ENCODE measurements around the gene DCLK1.

The DCLK1 gene

DNA sequence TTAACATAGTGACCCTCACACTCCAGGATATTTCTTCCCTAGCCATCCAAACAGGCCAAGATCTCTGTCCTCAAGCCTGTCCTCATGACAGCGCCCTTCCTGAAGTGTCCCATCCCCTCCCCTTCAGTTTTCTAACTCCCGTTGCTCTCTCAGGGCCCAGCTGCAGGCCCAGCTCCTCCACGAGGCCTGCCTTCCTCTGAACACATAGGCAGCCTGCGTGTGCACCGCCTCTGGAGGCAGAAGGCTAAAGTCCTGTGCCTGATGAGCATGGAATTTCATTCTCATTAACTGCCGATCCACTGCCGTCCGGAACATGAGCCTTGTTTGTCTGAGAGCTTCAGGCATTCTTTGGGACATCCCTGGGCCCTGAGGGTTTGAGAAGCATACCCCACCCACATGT lies 306.4 kb downstream of the DCLK1 start:
- no peak for DNase-seq (ENCODE audit: low spot score)

DNA sequence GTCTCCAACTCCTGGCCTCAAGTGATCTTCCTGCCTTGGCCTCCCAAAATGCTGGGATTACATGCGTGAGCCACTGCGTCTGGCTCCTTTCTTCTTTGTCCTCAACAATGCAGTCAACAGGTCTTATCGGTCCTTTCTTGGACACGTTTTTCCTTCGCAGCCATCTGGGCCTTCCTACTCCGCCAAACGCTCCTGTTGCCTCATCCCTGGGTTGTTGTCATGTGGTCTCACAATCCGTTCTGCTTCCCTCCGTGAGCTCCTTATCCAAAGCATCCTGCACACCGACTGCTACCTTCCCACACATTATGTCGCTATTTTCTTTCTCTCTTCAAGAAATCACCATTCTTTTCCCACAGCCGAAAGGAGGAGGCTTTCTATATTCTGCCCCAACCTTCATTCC lies 306.8 kb downstream of the DCLK1 start:
- DNase-seq (ENCODE audit: low spot score) = no peak

DNA sequence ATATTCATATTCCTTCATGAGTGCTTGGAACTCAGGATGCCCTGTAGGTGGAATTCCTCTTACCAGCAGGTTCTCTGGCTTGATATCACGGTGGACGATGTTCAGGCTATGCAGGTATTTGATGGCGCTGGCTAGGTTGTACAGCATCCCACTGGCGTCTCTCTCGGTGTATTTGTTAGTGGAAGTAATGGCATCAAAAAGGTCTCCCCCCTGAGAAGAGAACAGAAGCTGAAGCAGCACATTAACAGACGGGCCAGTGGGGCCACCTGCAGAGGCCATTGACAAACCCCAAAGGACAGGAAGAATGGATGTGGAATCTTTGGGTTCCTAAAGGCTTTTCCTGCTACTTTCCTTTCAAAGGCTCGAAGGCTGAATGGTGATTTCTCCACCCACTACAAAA lies 308.5 kb downstream of the DCLK1 start:
- no peak for DNase-seq (ENCODE audit: low spot score)

GRCh38 chr13:35818633-35819067 lies 312.5 kb downstream of the DCLK1 start:
- DNase-seq (ENCODE audit: low spot score) = peak; percentile 32

GRCh38 chr13:35817642-35818607 lies 313.3 kb downstream of the DCLK1 start:
- no peak for DNase-seq (ENCODE audit: low spot score)

- DNase-seq (ENCODE audit: low spot score) = no peak
These were observed 316.6 kb downstream of the DCLK1 start for GRCh38 chr13:35814605-35815011.

DNA sequence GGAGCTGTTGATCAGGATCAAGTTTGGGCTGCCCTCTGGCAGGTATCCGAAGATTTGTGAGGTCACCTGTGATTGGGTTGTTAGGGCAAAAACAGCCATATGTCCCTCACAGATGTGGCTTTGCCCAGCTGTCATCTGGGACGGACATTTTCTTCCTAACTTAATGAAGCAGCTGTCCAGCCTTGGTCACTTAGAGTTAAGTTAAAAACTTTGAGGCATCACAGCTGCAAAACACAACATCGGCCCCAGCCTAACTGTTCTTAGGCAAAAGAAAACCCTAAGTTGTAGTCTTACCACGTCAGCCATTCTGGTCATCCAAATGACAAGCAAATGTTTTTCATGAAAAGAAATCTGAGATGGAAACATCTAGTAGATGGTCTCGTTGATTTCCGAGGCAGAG lies 318.4 kb downstream of the DCLK1 start:
- DNase-seq (ENCODE audit: low spot score) = no peak

DNA sequence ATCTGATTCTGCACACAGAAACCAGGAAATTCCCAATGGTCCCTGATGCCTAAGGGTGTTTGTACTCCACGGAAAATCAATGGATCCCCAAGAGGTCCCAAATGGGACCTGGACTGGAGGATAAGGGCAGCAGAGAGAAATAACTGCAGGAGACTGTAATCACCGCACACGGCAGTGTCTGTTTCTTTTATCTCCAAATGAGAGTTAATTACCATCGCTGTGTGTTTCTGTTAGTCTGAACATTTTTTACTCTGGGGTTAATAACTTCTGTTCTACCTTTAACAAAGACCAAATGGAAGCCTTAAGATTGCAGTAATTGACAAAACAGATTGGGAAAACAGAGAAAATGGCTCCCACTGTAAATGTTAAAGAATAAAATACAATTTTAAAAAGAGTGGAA lies 320.9 kb downstream of the DCLK1 start:
- no peak for DNase-seq (ENCODE audit: low spot score)

DNA sequence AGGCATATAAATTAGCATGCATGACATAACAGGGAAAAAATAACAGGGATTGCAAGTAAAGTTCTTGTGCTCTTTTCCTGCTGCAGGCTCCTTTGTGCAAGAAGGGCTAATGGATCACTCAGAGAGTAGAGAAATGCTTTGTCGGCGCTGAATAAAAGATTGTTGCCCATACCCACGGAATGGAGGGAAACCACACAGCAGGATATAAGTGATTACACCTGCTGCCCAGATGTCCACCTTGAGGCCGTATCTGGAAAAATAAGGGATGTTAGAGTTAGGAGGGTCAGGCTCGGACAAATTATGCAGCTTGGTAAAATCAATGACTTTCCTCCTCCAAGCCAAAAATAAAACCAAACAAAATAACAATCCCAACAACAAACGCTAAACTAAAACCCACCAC lies 322.3 kb downstream of the DCLK1 start:
- no peak for DNase-seq (ENCODE audit: low spot score)

DNA sequence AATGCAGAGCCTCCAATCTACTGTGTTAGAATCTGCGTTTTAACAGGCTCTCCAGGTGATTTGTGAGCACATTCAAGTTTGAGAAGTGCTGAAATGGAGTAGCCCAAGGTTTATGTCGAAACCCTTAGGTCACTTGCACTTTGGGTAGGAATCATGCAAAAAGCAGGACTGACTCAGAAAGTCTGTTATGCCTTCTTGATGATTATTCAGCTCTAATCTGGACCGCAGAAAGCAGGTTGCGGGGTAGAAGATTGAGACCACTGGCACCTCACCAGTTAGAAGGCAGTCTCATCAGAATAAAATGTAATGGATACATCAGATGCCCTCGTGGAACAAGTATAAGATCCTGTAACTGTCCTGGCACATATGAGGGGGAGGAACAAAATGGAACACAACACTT lies 326.3 kb downstream of the DCLK1 start:
- no peak for DNase-seq (ENCODE audit: low spot score)

- no peak for DNase-seq (ENCODE audit: low spot score)
These were observed 333.2 kb downstream of the DCLK1 start for GRCh38 chr13:35797991-35798390.

- DNase-seq (ENCODE audit: low spot score) = no peak
These were observed 333.9 kb downstream of the DCLK1 start for GRCh38 chr13:35797244-35797643.

GRCh38 chr13:35796623-35797022 lies 334.6 kb downstream of the DCLK1 start:
- no peak for DNase-seq (ENCODE audit: low spot score)

GRCh38 chr13:35794734-35795389 lies 336.3 kb downstream of the DCLK1 start:
- DNase-seq (ENCODE audit: low spot score) = no peak

- DNase-seq (ENCODE audit: low spot score) = no peak
These were observed 337.4 kb downstream of the DCLK1 start for GRCh38 chr13:35793823-35794222.

DNA sequence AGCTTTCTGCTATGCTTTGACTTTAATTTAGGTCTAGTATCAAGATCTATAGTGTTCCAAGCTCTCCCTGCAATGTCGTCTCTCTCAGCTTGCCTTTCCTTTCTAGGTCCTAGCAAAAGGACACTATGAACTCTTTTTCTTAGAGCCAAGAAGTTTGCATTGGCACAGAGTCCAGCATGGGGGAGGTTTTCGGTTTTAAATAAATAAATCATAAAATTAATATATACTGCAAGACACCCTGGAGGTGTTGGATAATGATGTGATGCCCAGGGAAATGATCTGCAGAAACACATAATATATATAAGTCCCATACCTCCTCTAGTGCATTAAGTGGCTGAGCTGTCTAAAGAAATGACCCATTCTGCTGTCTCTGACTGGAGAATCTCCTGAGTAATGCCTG lies 338.3 kb downstream of the DCLK1 start:
- DNase-seq (ENCODE audit: low spot score) = no peak

- DNase-seq (ENCODE audit: low spot score) = no peak
These were observed 339.2 kb downstream of the DCLK1 start for GRCh38 chr13:35792021-35792420.

DNA sequence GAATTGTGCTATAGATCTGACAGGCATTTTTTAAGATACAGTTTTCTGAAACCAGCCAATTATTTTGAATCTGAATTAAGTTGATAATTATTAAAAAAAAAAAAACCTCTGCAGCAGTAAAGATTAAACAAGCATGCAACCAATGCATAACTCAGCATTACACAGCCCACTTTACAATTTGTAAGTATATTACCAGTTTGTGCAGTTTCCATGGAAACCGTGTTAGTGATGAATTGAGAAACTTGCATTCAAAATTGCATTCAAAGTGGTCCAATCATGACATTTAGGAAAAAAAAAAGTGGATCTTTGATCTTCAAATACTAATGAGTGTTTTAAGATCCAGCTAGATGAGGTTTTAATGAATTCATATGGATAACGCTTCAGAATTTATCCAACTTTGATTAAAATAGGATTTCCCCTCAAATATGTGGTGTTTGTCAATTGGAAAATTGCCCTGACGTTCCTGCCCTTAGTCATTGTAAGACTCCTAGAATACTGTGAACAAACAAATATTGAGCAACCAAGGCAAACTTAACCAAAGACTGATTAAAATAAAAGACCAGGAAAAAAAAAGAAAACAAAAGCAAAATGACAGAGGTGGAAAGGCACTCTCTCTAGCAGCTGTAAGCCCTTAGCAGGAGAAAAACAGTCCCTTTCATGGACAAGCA lies 339.9 kb downstream of the DCLK1 start:
- DNase-seq (ENCODE audit: low spot score) = peak; percentile 11

DNA sequence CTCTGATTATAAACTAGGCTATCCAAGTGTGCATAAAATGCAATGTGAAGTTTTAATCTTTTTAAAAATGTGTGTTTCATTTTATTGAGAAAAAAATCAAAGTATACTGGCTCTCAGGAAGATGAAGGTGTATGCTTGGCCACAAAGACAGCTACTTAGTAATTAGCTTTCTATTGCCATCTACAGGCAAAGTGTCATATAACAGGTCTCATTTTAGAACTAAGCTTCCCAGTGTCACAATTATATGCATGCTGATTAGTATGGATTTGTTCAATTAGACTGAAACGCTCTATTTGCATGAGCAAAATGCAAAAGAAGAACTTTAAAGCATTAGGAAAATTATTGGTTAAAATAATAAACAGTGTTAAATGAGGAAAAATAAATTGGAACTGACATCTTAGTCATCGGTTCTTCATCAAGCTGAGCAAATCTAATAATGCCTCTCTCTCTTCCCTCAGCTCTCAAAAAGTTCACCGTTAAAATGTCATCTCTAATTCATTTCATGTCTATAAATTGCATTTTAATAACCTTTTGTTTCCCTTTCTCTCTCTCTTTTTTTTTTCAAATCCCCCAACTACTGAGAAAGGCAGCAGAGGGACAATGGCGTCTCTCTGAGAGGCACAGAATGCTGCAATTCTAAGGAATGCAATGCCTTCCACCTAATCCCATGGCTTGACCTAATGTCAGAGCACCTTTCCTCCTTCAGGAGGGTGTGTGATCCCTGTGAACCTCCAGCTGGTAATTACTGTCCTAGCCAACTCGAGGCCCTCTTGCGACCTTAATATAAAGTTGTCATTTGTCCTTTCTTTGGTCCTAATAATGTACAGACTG lies 341.6 kb downstream of the DCLK1 start:
- peak; percentile 21 for DNase-seq (ENCODE audit: low spot score)

GRCh38 chr13:35787937-35788336 lies 343.2 kb downstream of the DCLK1 start:
- DNase-seq (ENCODE audit: low spot score) = no peak

GRCh38 chr13:35785576-35786303 lies 345.4 kb downstream of the DCLK1 start:
- no peak for DNase-seq (ENCODE audit: low spot score)

Measured in AG08396 (cell line).